Measurements from ENCODE around the gene INF2. TPM values are rescaled to one million over a fixed set of nuclear protein-coding genes. Genes with fewer than 3 reads are reported as not detected.

INF2 gene
- total RNA-seq, 4 donors from 2014 or later: 36.7 to 43.6 (median 37.8) TPM

DNA sequence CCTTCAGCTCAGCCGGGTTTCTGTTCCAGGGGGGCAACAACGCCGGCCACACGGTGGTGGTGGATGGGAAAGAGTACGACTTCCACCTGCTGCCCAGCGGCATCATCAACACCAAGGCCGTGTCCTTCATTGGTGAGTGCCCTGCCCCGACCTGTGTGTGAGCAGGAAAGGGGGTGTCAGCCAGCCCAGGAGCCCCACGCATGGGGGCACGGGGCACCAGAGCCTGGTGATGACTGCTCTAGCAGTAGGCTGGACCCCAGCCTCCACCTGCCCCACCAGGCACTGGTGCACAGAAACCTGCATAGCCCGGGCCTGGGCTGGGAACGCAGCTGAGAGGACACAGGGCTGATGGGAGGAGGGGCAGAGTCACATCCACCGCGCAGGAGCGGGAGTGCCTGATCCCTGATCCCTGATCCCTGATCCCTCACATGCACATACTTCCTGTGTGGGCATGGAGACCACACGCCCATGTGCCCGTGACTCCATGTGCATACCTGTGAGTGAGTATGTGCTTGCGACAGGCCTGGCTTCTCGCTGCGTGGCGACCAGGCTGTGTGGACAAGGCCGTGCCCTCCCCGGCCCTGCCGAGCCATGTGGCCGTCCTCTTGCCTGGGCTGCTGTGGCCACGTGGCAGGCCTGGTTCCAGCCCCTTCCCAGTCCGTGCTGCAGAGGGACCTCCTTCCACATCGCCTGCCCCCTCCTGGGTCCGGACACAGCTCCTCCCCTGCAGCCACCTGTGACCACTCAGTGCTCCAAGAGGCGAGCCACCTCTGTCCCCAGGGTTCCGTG lies 45.8 kb downstream of the INF2 start:
- no peaks in the 10 kb centered on the region for H3K27me3 ChIP-seq
- H3K27ac ChIP-seq: peak overlapping the region; percentile 51 to 92 (median 83)
- H3K4me1 ChIP-seq: peaks cover 29 to 67% (median 48%) of the 10 kb centered on the region in 3 donors
- H3K36me3 ChIP-seq: peaks cover 0 to 8% (median 0%) of the 10 kb centered on the region in 3 donors
- no peak overlapping the region for H3K4me3 ChIP-seq
- intact Hi-C loops (cut with DNase I): no loop called here
- H3K9me3 ChIP-seq: no peaks in the 10 kb centered on the region
- DNase-seq: no peak
- TF ChIP-seq, protein P1, sequence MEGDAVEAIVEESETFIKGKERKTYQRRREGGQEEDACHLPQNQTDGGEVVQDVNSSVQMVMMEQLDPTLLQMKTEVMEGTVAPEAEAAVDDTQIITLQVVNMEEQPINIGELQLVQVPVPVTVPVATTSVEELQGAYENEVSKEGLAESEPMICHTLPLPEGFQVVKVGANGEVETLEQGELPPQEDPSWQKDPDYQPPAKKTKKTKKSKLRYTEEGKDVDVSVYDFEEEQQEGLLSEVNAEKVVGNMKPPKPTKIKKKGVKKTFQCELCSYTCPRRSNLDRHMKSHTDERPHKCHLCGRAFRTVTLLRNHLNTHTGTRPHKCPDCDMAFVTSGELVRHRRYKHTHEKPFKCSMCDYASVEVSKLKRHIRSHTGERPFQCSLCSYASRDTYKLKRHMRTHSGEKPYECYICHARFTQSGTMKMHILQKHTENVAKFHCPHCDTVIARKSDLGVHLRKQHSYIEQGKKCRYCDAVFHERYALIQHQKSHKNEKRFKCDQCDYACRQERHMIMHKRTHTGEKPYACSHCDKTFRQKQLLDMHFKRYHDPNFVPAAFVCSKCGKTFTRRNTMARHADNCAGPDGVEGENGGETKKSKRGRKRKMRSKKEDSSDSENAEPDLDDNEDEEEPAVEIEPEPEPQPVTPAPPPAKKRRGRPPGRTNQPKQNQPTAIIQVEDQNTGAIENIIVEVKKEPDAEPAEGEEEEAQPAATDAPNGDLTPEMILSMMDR (IDR thresholded peaks at IDR 0.05): no peak
- no peak for TF ChIP-seq POLR2A (IDR thresholded peaks at IDR 0.05)
- 99 to 100% methylated on average over 1 to 8 of the region's 31 CpGs for WGBS, 2 donors

DNA sequence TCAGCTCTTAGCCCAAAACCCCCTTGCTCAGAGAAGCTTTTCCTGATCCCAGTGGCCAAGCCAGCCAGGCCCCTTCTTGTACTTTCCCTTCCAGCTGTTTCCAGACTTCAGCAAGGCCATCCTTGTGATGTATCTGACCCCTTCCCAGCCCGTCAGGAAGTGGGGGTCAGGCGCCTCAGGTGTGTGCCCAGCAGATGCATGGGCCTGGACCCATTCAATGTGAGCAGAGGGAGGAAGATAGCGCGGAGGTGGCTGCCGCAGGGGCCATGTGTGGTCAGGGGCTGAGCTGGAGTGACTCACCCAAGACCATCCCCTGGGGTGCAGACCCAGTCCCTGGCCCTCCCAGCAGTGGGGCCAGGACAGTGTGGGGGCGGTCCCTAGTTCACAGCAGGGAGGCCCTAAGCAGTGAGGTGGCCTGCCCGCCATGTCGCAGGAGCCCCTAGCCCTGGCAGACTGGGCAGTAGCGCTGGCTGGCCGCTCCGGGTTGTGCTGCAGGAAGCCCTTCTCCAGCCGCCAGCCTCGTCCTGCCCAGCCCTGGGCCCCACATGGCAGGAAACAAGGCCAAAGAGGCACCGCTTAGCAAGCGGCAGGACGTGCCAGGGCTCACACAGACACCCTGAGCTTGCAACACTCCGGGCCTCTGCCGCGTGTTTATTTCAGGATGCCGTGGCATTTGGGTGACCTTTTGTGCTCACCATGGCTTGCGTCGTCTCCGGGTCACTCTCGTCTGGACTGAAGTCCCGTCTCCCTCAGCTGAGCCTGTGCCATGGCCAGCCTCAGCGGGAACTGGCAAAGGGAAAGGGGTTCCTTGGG lies 46.6 kb downstream of the INF2 start:
- no peak for DNase-seq
- intact Hi-C loops (cut with DNase I): no loop called here
- peaks cover 29 to 67% (median 48%) of the 10 kb centered on the region in 3 donors for H3K4me1 ChIP-seq
- no peaks in the 10 kb centered on the region for H3K27me3 ChIP-seq
- no peak overlapping the region for H3K4me3 ChIP-seq
- peak overlapping the region; percentile 51 to 92 (median 83) for H3K27ac ChIP-seq
- no peaks in the 10 kb centered on the region for H3K9me3 ChIP-seq
- peaks cover 0 to 16% (median 0%) of the 10 kb centered on the region in 3 donors for H3K36me3 ChIP-seq
- WGBS, 2 donors: 13 to 17% methylated on average over 7 to 9 of the region's 26 CpGs
- TF ChIP-seq, protein P1 (IDR thresholded peaks at IDR 0.05): no peak
- no peak for TF ChIP-seq POLR2A (IDR thresholded peaks at IDR 0.05)

DNA sequence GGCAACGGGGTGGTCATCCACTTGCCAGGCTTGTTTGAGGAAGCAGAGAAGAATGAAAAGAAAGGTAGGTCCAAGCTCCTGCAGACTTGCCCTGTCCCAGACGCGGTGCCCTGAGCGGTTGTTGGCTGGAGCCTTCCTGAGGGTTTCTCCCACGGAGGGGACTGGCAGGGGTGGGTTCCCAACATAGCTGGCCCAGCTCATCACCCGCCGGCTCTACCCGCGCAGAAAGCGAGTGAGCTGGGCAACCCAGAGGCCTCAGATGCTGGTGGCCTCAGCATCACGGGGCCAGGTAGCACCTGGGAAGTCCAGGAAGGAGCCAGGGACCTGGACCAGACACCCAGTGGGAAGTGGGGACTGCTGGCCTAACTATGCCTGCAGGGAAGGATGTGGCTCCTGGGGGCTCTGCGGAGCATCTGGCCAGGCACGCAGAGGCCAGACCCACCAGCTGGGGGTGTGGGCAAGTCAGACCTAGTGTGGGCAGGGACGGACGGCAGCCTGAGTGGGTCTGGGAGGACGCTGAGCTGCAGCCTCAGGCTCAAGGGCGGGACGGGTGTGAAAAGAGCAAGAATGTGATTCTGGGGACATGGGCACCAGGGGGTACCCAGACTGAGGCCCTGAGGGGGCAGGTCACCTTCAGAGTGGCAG lies 49.1 kb downstream of the INF2 start:
- WGBS, 2 donors: 83 to 91% methylated on average over 4 to 5 of the region's 18 CpGs

DNA sequence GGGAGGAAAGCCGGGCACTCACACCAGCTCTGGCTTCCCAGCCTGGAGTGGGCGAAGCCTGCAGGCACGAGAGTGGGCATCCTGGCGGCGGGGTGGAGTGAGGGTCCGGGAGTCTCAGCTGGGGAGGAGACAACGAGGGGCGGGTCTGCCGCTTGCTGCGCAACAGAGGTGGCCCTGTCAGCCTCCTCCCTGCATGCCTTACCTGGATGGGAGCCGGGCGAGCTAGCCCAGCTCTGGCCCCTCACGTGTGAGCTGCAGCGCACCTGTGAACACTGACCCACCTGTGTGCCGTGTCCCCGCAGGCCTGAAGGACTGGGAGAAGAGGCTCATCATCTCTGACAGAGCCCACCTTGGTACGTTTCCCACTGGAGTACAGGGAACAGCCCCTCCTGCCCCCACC lies 49.6 kb downstream of the INF2 start:
- H3K4me1 ChIP-seq: peaks cover 14 to 39% (median 27%) of the 10 kb centered on the region in 3 donors
- no peak overlapping the region for H3K4me3 ChIP-seq
- H3K9me3 ChIP-seq: no peaks in the 10 kb centered on the region
- no peak overlapping the region for H3K27ac ChIP-seq
- H3K27me3 ChIP-seq: no peaks in the 10 kb centered on the region
- intact Hi-C loops (cut with DNase I): no loop called here
- WGBS, 2 donors: 86 to 92% methylated on average over 9 to 10 of the region's 17 CpGs
- no peak for DNase-seq
- peaks cover 0 to 29% (median 0%) of the 10 kb centered on the region in 3 donors for H3K36me3 ChIP-seq
- TF ChIP-seq POLR2A (IDR thresholded peaks at IDR 0.05): no peak
- TF ChIP-seq, protein P1 (IDR thresholded peaks at IDR 0.05): no peak

More for the DNA sequence above, 49.1 kb downstream of the INF2 start:
- H3K4me1 ChIP-seq: peaks cover 16 to 45% (median 29%) of the 10 kb centered on the region in 3 donors
- no peak overlapping the region for H3K4me3 ChIP-seq
- intact Hi-C loops (cut with DNase I): no loop called here
- peaks cover 0 to 25% (median 0%) of the 10 kb centered on the region in 3 donors for H3K36me3 ChIP-seq
- H3K27me3 ChIP-seq: no peaks in the 10 kb centered on the region
- H3K27ac ChIP-seq: no peak overlapping the region
- TF ChIP-seq POLR2A (IDR thresholded peaks at IDR 0.05): no peak
- TF ChIP-seq, protein P1 (IDR thresholded peaks at IDR 0.05): no peak
- DNase-seq: no peak
- no peaks in the 10 kb centered on the region for H3K9me3 ChIP-seq

Data from esophagus squamous epithelium (tissue), 5 donors.